Colonic mucosa (tissue), 4 donors: ENCODE data around the gene MS4A4E. TPM values are rescaled to one million over a fixed set of nuclear protein-coding genes. Genes with fewer than 3 reads are reported as not detected.

Experiments
- DNase-seq: peaks from one replicate; pipeline ENCODE4 v3.0.0-alpha.2; 2020
- H3K27ac ChIP-seq: fragments of 200-600 bp; one replicate; pipeline ENCODE4 v1.8.0; 2021
- H3K27me3 ChIP-seq: fragments of 200-600 bp; one replicate; pipeline ENCODE4 v1.8.0; 2021
- H3K36me3 ChIP-seq: fragments of 200-600 bp; one replicate; pipeline ENCODE4 v1.8.0; 2021
- H3K4me1 ChIP-seq: fragments of 200-600 bp; one replicate; pipeline ENCODE4 v1.8.0; 2021; ENCODE audit warnings: mild to moderate bottlenecking
- H3K4me3 ChIP-seq: fragments of 200-600 bp; one replicate; pipeline ENCODE4 v1.8.0; 2021
- H3K9ac ChIP-seq, 2 donors: one replicate each; pipeline ENCODE4 v1.7.0; 2013; ENCODE audit warnings: control low read depth in 2 of 2, low read depth in 2 of 2, low read length in 2 of 2
- H3K9me3 ChIP-seq: fragments of 200-600 bp; one replicate; pipeline ENCODE4 v1.8.0; 2021
- intact Hi-C: fragments of 100-400 bp; cut with DNase I; formaldehyde crosslinking; loops from one replicate; pipeline ENCODE4 v1.14.1; 2022
- total RNA-seq, 2 donors: library from RNA; stranded (reverse); fragmentation: NEBNext Ultra II Directional in 1 of 2; extraction: Animal tissue kit (Norgen Biotek cat#: 25700) in 1 of 2; gene quantifications; one replicate each; pipeline ENCODE4 v1.2.1, GENCODE V29; 2021
- TF ChIP-seq, protein P1 (sequence below): fragments of 200-600 bp; IDR thresholded peaks from one replicate; pipeline ENCODE4 v1.8.0; 2022; ENCODE audit warnings: antibody characterized with exemption, mild to moderate bottlenecking
- donor health status: healthy.
- donor health status: DM: no; HTN: no; CAD: no.
- donor health status: DM: no; HTN: no; CAD: no.

MS4A4E gene
- total RNA-seq, 2 donors from 2014 or later, result 0.69 to 1.0 TPM

DNA sequence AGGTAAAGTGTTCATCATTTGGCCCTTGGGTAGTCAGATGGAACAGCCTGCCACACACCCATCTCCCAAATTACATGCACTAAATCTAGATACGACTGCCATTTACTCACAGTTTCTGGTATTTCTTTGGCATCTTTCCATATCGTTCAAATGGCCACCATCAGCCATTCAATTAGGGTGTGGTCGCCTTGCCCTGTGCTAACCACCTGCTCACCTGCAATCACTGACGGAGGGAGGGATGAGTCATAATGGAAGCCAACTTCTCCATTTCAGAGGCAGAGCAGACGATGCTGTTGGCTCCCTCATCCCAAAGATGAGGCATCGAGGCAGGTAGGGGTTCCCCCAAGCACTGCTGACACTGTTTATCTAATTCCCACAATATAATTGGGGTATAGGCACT, 74.6 kb downstream of the MS4A4E start:
- no peak for DNase-seq
- Histone ChIP-seq H3K27ac (no peak overlapping the region), H3K36me3 (no peaks in the 10 kb centered on the region), H3K9me3 (no peaks in the 10 kb centered on the region), H3K4me1 (no peaks in the 10 kb centered on the region), H3K27me3 (no peaks in the 10 kb centered on the region), H3K4me3 (no peak overlapping the region), H3K9ac (no peak overlapping the region)
- intact Hi-C loops, result no loop called here
- TF ChIP-seq, protein P1, sequence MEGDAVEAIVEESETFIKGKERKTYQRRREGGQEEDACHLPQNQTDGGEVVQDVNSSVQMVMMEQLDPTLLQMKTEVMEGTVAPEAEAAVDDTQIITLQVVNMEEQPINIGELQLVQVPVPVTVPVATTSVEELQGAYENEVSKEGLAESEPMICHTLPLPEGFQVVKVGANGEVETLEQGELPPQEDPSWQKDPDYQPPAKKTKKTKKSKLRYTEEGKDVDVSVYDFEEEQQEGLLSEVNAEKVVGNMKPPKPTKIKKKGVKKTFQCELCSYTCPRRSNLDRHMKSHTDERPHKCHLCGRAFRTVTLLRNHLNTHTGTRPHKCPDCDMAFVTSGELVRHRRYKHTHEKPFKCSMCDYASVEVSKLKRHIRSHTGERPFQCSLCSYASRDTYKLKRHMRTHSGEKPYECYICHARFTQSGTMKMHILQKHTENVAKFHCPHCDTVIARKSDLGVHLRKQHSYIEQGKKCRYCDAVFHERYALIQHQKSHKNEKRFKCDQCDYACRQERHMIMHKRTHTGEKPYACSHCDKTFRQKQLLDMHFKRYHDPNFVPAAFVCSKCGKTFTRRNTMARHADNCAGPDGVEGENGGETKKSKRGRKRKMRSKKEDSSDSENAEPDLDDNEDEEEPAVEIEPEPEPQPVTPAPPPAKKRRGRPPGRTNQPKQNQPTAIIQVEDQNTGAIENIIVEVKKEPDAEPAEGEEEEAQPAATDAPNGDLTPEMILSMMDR, result no peak

DNA sequence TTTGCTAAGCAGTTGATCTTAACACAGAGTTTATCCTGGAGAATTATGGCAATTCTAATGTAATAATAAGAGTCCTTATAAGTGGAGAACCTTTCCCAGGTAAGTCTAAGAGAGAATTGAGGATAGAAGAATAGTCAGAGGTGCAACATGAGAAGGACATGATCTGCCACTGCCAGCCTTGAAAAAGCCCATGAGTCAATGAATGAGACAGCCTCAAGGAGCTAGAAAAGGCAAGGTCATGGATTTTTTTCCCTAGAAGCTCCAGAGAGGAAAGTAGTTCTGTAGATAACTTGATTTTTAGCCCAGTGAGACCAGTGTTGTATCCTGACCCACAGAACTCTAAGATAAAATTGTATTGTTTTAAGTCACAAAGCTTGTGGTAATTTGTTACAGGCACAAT, 77.0 kb downstream of the MS4A4E start:
- intact Hi-C loops, result no loop called here
- TF ChIP-seq, protein P1, result no peak
- Histone ChIP-seq H3K4me3 (no peak overlapping the region), H3K27ac (no peak overlapping the region), H3K27me3 (no peaks in the 10 kb centered on the region), H3K36me3 (no peaks in the 10 kb centered on the region), H3K4me1 (no peaks in the 10 kb centered on the region), H3K9ac (no peak overlapping the region), H3K9me3 (no peaks in the 10 kb centered on the region)
- DNase-seq, result no peak

DNA sequence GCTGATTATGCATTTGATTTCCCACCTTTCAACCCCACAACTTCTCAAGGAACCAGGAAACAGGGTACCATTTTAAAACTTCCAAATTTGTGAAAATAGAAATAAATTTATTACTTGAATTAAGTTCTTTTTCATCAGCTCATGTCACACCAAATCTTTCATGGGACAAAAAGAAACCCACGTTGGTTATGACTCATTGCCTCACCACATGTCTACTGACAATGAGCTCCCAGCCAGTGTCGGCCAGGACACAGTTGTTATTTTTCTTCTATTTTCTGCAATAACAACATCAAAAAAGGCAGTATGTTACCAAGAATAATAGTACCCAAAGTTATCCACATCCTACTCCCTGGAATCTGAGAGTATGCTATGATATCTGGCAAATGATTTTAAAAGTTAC, 77.4 kb downstream of the MS4A4E start:
- no peak overlapping the region for H3K27ac ChIP-seq
- TF ChIP-seq, protein P1, result no peak
- H3K36me3 ChIP-seq, result no peaks in the 10 kb centered on the region
- H3K4me1 ChIP-seq, result no peaks in the 10 kb centered on the region
- no peak for DNase-seq
- intact Hi-C loops, result no loop called here
- H3K4me3 ChIP-seq, result no peak overlapping the region
- no peaks in the 10 kb centered on the region for H3K9me3 ChIP-seq
- no peaks in the 10 kb centered on the region for H3K27me3 ChIP-seq
- H3K9ac ChIP-seq, result no peak overlapping the region

DNA sequence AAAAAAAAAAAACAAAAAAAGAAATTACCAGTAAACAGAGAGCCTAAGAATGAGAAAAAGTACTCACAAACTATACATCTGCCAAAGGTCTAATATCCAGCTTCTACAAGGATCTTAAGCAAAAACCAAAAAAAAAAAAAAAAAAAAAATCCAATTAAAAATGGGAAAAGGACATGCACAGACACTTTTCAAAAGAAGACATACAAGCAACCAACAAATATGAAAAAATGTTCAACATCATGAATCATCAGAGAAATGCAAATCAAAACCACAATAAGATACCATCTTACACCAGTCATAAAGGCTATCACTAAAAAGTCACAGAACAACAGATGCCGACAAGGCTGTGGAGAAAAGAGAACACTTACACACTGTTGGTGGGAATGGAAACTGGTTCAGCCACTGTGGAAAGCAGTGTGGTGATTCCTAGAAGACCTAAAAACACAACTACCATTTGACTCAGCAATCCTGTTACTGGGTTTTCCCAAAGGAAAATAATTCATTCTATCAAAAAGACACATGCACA, 78.3 kb downstream of the MS4A4E start:
- TF ChIP-seq, protein P1, result no peak
- H3K4me3 ChIP-seq, result no peak overlapping the region
- no peaks in the 10 kb centered on the region for H3K27me3 ChIP-seq
- no peaks in the 10 kb centered on the region for H3K36me3 ChIP-seq
- DNase-seq, result no peak
- intact Hi-C loops, result no loop called here
- H3K27ac ChIP-seq, result no peak overlapping the region
- no peaks in the 10 kb centered on the region for H3K4me1 ChIP-seq
- H3K9ac ChIP-seq, result no peak overlapping the region
- no peaks in the 10 kb centered on the region for H3K9me3 ChIP-seq

DNA sequence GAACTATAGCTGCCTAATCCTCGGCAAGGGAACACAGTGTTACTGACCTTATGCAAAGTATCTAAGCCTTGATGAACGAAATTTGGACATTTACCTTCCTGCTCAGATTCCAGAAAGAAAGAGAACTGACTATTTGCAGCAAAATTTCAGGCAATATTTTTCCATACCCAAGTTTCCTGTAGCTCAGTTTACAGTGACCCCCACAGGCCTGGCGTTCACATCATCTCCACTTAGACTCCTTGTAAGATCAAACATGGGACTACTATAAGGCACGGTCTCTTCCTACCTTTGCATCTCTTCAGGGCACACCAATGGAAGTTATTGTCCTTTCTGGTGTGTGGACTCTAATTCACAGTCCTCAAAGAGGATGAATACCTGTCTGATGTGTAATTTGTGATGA, 81.2 kb downstream of the MS4A4E start:
- intact Hi-C loops, result no loop called here
- Histone ChIP-seq H3K27ac (no peak overlapping the region), H3K4me1 (no peaks in the 10 kb centered on the region), H3K36me3 (no peaks in the 10 kb centered on the region), H3K4me3 (no peak overlapping the region), H3K9ac (no peak overlapping the region), H3K27me3 (no peaks in the 10 kb centered on the region), H3K9me3 (no peaks in the 10 kb centered on the region)
- DNase-seq, result no peak
- TF ChIP-seq, protein P1, result no peak

DNA sequence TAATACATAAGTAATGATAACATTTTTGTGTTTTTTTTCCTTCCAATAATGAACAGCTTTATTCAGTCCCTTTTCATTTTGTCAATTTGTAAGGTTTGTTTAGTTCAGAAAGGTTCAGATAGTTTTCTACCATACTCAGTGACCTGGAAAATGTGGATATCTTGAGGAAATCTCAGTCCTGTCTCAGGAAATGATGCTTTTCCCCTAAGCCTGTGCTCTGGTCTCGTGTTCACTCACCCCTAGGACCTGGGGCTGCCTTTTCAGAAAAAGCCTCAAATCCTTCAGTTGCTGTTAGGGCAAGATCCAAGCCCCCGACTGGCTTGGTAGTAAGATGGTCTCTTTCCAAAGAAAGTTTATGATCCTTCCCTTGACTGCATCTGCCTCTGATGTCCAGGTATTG, 81.8 kb downstream of the MS4A4E start:
- Histone ChIP-seq H3K27ac (no peak overlapping the region), H3K4me1 (no peaks in the 10 kb centered on the region), H3K36me3 (no peaks in the 10 kb centered on the region), H3K9me3 (no peaks in the 10 kb centered on the region), H3K4me3 (no peak overlapping the region), H3K9ac (no peak overlapping the region), H3K27me3 (no peaks in the 10 kb centered on the region)
- TF ChIP-seq, protein P1, result no peak
- intact Hi-C loops, result no loop called here
- DNase-seq, result no peak
